ENCODE results near the gene FBXO36. TPM values are rescaled to one million over a fixed set of nuclear protein-coding genes. Genes with fewer than 3 reads are reported as not detected.
A peak's percentile ranks its signal among the peaks of the same experiment; 100 is the strongest.

Gene FBXO36
- total RNA-seq, 1 donor from 2014 or later, result 13.1 TPM

DNA sequence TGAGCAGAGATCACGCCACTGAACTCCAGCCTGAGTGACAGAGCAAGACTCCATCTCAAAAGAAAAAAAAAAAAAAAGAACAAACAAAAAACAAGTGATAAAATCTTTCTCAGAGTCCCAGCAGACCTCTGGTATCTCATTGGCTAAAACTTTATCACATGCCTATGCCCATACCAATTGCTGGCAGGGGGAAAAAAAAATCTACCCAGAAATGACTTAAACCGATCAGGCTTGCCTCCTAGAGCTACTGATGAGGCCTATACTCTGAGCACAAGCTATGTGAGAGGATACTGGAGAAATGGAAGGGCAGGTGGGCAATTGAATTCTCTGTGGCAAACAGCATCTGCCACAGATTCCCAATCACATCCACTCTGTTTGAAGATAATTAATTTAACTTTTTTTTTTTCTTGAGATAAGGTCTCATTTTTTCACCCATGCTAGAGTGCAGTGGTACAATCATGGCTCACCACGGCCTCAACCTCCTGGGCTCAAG lies 49.0 kb downstream of the FBXO36 start:
- Mint-ChIP-seq H3K27ac (no peak overlapping the region), H3K36me3 (no peaks in the 10 kb centered on the region), H3K4me1 (no peaks in the 10 kb centered on the region), H3K9me3 (no peaks in the 10 kb centered on the region), H3K27me3 (ENCODE audit: insufficient read depth, low read depth) (no peaks in the 10 kb centered on the region), H3K4me3 (no peak overlapping the region)
- no peaks in the 10 kb centered on the region for H4K20me1 ChIP-seq (ENCODE audit: low read depth)
- H3K9ac ChIP-seq, result no peak overlapping the region
- no peak overlapping the region for H3K27ac ChIP-seq
- H3K4me1 ChIP-seq, result no peaks in the 10 kb centered on the region
- no peaks in the 10 kb centered on the region for H3F3A ChIP-seq (ENCODE audit: low read depth)
- TF ChIP-seq, protein P1, sequence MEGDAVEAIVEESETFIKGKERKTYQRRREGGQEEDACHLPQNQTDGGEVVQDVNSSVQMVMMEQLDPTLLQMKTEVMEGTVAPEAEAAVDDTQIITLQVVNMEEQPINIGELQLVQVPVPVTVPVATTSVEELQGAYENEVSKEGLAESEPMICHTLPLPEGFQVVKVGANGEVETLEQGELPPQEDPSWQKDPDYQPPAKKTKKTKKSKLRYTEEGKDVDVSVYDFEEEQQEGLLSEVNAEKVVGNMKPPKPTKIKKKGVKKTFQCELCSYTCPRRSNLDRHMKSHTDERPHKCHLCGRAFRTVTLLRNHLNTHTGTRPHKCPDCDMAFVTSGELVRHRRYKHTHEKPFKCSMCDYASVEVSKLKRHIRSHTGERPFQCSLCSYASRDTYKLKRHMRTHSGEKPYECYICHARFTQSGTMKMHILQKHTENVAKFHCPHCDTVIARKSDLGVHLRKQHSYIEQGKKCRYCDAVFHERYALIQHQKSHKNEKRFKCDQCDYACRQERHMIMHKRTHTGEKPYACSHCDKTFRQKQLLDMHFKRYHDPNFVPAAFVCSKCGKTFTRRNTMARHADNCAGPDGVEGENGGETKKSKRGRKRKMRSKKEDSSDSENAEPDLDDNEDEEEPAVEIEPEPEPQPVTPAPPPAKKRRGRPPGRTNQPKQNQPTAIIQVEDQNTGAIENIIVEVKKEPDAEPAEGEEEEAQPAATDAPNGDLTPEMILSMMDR (IDR thresholded peaks at IDR 0.05), result no peak
- DNase-seq (ENCODE audit: low spot score), result no peak
- H2AFZ ChIP-seq (replicated peaks), result no peak overlapping the region
- H3K4me3 ChIP-seq, result no peak overlapping the region
- H3K9me3 ChIP-seq (ENCODE audit: low read depth), result no peaks in the 10 kb centered on the region
- no peaks in the 10 kb centered on the region for H3K79me2 ChIP-seq (ENCODE audit: low read depth)
- no peaks in the 10 kb centered on the region for H3K27me3 ChIP-seq
- no peak overlapping the region for H3K4me2 ChIP-seq
- H3K36me3 ChIP-seq, result no peaks in the 10 kb centered on the region

DNA sequence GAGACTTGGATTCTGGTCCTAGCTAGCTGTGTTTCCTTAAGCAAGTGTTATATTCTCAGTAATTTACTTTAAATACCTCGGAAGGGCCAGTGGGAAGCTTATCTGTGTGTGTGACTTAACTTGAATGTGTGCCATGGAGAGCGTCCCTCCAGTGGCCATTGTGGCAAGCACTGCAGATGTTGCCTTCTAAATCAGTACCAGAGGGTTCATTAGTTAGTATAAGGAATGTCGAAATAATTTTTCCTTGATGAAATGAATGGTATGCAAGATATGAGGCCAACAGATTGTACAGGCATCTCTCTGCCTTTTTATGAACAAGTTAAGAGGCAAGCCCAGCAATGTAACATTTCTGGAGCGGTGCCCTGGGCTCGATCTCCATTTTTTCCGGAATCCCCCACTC lies 52.0 kb downstream of the FBXO36 start:
- Histone ChIP-seq H3K4me3 (no peak overlapping the region), H3F3A (ENCODE audit: low read depth) (no peaks in the 10 kb centered on the region), H3K79me2 (ENCODE audit: low read depth) (no peaks in the 10 kb centered on the region), H3K9me3 (ENCODE audit: low read depth) (no peaks in the 10 kb centered on the region), H3K4me2 (no peak overlapping the region), H3K9ac (no peak overlapping the region), H3K36me3 (no peaks in the 10 kb centered on the region), H3K4me1 (no peaks in the 10 kb centered on the region), H3K27ac (no peak overlapping the region), H4K20me1 (ENCODE audit: low read depth) (no peaks in the 10 kb centered on the region), H3K27me3 (no peaks in the 10 kb centered on the region), H2AFZ (replicated peaks) (no peak overlapping the region)
- no peak for TF ChIP-seq EZH2phosphoT487 (IDR thresholded peaks at IDR 0.05)
- TF ChIP-seq, protein P1 (IDR thresholded peaks at IDR 0.05), result peak; percentile 14
- TF ChIP-seq EZH2 (IDR thresholded peaks at IDR 0.05), result no peak
- Mint-ChIP-seq H3K36me3 (no peaks in the 10 kb centered on the region), H3K4me1 (no peaks in the 10 kb centered on the region), H3K27me3 (ENCODE audit: insufficient read depth, low read depth) (no peaks in the 10 kb centered on the region), H3K4me3 (no peak overlapping the region), H3K27ac (no peak overlapping the region), H3K9me3 (no peaks in the 10 kb centered on the region)
- no peak for DNase-seq (ENCODE audit: low spot score)

DNA sequence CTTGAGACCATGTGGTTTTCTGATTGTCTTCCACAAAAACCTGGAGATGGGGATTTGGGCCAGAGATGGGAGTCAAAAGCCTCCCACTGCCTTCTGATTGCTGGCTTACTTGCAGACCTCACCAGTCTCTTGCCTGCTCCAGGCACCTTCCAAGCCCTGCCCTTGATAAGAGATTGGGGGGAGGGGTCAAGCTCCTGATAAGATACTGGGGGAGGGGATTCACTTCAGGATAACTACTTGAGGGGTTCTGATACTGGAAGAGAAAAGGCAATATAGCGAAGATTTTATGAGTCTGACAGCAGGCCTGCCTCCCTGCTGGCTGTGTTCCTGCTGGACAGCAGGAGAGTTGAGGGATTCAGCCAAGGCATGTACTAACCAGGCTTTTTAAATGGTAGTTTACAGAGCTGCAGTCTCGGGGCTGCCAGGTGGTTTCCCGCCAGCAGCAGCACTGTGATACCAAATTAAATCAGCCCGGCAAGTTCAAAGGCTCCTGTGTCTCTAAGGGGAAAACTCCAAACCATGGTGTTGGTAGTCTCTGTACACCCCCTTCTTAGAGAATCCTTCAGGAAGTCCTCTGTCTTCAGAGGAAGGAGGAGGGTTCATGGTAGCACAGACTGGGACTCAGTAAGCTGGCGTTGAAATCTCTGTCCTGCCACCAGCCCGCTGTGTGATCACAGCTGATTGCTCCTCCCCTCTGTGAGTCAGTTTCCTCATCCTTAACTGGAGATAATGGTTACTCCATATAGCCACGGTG lies 58.3 kb downstream of the FBXO36 start:
- peak; percentile 44 for DNase-seq (ENCODE audit: low spot score)
- Mint-ChIP-seq H3K36me3 (no peaks in the 10 kb centered on the region), H3K27ac (peak overlapping the region; percentile 54), H3K4me3 (no peak overlapping the region), H3K4me1 (peaks cover 14% of the 10 kb centered on the region), H3K27me3 (ENCODE audit: insufficient read depth, low read depth) (no peaks in the 10 kb centered on the region), H3K9me3 (no peaks in the 10 kb centered on the region)
- Histone ChIP-seq H3K36me3 (no peaks in the 10 kb centered on the region), H3K4me1 (peaks cover 5% of the 10 kb centered on the region), H3K9me3 (ENCODE audit: low read depth) (no peaks in the 10 kb centered on the region), H2AFZ (replicated peaks) (no peak overlapping the region), H4K20me1 (ENCODE audit: low read depth) (no peaks in the 10 kb centered on the region), H3K27me3 (no peaks in the 10 kb centered on the region), H3K4me2 (peak overlapping the region; percentile 57), H3K79me2 (ENCODE audit: low read depth) (no peaks in the 10 kb centered on the region), H3K9ac (no peak overlapping the region), H3F3A (ENCODE audit: low read depth) (peaks cover 14% of the 10 kb centered on the region), H3K4me3 (no peak overlapping the region), H3K27ac (peak overlapping the region; percentile 66)
- TF ChIP-seq EZH2 (IDR thresholded peaks at IDR 0.05), result no peak
- TF ChIP-seq, protein P1 (IDR thresholded peaks at IDR 0.05), result no peak
- TF ChIP-seq EZH2phosphoT487 (IDR thresholded peaks at IDR 0.05), result no peak
